Measurements from ENCODE around the gene MYMX.

Gene MYMX

DNA sequence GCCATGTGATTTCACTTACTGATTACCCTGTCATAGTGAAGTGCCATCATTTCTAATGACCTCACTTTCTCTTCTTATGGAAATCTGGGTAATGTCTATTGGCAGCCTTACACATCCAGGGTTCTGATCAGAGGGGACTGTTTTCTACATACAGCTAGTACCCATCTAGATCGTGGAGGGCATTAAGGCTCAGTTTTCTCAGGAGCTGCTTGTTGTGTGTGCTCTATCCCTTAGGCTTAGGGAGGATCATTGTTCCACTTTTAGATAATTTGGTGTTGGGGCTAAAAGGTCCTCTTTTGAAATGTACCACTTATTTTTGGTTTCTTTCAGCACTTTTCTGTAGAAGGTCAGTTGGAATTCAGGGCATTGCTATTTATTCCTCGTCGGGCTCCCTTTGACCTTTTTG lies 34.0 kb downstream of the MYMX start:
- no peak for DNase-seq (ENCODE audit: low read depth)

DNA sequence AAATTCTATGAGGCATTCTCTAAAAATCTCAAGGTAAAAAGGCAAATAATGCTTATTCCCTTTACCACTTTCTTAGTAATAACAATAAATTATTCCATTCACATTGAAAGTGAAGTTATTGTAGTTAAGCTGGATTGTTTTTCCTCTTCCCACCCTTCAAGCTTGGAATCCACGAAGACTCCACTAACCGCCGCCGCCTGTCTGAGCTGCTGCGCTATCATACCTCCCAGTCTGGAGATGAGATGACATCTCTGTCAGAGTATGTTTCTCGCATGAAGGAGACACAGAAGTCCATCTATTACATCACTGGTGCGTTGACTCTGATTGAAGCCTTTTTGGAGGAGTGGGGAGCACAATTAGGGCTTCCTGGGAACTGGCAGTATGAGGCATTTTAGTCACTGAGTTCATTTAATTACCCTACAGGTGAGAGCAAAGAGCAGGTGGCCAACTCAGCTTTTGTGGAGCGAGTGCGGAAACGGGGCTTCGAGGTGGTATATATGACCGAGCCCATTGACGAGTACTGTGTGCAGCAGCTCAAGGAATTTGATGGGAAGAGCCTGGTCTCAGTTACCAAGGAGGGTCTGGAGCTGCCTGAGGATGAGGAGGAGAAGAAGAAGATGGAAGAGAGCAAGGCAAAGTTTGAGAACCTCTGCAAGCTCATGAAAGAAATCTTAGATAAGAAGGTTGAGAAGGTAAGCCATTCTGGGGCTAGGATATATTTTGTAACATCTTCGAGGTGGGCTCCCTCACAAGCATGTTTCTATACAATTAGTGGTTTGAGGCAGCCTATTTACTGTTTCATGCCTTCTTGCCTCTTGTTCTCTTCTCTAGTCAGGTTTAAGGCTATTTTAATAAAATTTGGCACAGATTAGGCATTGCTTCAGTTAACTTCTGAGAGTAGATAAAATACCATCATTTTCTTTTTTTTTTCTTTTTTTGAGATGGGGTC lies 35.1 kb downstream of the MYMX start:
- no peak for DNase-seq (ENCODE audit: low read depth)

DNA sequence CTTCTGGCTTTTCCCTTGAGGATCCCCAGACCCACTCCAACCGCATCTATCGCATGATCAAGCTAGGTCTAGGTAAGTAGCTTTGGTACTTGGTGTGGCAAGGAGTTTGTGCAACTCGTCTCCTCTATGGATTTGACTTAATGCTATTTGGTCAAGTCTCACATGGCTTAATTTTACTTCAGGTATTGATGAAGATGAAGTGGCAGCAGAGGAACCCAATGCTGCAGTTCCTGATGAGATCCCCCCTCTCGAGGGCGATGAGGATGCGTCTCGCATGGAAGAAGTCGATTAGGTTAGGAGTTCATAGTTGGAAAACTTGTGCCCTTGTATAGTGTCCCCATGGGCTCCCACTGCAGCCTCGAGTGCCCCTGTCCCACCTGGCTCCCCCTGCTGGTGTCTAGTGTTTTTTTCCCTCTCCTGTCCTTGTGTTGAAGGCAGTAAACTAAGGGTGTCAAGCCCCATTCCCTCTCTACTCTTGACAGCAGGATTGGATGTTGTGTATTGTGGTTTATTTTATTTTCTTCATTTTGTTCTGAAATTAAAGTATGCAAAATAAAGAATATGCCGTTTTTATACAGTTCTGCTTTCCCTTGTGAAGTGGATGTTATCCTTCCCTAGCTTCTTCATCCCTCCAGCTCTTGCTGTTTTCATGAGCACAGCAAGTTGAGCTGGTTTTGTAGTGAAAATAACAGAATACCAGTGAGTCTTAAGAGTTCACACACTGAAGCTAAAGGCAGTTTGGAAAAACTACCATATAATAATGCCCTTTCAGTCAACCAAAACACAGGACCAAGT lies 36.8 kb downstream of the MYMX start:
- no peak for DNase-seq (ENCODE audit: low read depth)

DNA sequence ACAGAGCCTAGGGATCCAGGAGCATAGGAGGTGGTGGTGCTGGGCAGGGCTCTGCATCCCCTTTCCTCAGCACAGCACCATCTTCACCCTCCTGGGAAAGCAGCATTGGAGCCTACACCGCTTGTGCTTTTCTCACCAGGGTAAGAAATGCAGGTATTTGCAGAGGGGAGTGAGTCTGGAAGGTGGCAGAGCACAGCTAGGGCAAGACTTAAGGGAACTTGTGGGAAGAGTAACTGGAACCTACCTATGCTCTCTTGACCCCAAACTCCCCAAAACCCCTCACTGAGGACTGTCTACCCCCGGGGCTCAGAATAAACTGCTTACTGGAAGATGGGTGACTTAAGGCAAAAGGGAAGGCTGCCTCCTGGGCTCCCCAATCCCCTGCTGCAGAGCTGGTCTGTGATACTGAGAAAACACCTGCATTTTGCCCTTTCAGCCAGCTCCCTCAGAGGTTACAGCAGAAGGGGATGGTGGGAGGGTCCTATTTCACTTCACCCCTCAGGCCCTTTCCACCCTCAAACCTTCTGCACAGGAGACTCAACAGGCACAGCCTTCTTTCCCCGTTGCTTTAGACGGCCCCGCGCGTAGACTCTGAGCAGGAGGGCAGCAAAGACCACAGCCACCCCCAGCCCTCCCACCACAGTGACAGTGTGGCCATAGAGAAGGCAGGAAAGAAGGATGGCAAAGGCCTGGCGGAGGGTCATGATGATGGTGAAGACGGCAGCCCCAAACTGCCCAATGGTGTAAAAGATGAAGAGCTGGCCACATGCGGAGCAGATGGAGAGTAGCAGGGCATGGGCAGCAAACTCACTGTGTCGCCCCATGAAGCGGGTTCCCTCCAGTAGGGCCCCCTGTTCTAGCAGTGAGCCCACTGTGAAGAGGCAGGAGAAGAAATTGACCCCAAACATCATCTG lies 37.7 kb downstream of the MYMX start:
- no peak for DNase-seq (ENCODE audit: low read depth)

DNA sequence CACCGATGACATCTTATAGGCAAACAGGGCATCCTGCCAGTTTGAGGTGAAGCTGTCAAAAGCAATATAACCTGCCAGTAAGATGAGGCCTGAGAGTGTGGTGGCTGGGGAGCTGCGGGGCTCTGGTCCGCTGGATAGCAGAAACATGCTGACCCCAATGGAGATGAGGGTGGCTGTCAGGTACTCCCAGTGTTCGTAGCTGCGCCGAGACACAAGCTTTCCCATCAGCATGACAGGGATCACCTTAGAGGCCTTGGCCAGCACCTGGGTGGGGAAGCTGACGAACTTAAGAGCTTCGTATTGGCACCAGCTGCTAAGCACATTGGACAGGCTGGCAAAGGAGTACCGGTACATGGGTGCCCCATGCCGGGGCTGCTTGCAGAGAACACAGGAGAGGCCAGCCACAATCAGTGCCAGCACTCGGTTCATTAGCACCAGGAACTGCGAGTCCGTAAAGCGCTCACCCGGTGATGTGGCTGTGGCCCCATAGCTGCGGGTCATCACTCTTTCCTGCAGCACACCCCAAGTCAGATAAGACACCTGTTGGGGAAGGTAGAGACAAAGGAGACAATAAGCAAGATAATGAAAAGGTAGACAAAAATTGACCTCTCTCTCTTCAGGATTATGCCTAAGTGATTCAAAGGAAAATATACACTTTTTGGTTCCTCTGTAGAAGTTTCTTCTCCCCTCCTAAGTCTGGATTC lies 38.5 kb downstream of the MYMX start:
- no peak for DNase-seq (ENCODE audit: low read depth)

DNA sequence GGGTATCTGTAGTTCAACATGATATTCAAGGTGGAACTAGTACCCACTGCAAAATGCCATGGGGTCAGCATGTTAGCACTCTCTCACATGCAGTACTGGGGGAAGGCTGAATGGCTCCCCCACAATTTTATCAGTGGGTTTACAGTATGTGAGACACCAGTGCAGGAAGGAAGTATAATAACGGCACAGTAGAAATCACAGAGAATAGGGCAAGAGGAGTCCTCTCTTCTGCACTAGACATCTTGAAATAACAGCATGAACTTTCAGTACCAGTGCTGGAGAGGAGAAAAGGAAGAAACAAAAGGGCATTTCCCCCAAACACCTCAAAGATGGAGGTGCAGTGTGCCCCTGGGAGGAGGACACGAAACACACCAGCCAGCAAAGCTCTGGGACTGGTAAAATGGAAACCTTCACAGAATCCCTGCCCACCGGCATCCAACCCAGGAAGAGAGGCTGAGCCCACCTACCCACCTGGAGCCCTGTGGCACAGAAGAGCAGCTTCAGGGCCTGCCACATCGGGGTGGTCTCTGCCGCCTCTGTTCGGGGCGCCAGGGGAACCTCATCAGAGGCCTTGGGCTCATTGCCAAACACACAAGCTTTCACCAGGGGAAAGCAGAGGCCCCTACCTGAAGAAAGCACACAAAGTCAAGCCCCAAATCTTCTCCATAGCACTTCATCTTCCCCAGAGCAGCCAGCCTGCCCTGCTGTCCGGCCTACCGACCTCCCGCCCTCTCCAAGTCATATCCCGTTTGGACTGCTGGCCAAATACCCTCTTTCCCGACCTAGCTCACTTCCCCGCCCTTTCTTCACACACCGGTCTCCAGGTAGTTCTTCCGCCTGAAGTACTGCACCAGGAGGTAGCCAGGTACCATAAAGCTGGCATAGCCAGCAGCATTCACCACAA lies 39.4 kb downstream of the MYMX start:
- no peak for DNase-seq (ENCODE audit: low read depth)

DNA sequence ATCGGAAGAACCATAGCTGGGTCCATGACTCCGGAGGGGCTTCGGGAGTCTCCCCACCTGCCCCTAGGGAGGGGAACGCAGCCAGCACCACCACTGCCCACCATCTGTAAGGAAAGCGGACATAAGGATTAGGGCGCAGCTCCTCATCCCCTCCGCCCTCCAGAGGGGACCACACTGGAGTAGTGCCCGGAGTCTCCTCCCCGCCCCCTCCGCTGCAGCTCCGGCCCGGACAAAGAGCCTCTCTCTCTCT lies 40.0 kb downstream of the MYMX start:
- no peak for DNase-seq (ENCODE audit: low read depth)

DNA sequence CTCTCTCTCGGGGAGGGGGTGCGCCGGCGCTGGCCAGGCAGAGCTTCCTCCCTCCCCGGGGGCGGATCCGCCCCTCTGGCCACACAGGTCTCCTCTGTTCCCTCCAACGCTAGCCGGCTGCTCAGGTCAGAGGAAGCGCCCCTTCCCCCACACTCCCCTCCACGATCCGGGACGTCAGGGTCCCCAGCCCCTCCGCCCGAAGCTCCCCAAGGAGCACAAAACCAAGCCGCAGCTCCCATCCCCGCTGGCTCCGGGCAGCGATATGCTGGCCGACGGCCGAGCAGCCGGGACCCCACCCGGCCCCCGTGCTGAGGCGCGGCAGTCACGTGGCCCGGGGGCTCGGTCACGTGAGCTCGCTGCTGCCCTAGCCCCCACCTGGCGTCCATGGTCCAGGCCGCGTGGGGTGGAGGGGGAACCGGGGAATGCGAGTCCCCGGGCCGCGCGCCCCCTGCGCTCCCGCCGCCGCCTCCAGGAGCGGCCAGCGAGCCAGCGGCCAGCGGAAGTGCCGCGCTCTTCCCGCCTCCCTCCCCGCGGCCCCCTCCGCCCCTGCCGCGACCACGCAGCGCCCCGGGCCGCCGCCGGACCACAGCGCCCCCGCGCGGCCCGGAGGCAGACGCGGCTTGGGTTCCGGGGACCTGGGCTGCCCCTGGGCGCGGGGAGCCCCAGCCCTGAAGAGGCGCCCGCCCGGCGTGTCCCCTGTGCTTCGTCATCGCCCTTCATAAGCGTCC lies 40.5 kb downstream of the MYMX start, which contains the start of gene SLC35B2:
TSS of gene SLC35B2 (minus strand) at position 504 of the 728 bp plus-strand sequence. CDS start at position 386, 118 bp downstream.
- peak; percentile 57 for DNase-seq (ENCODE audit: low read depth)

DNA sequence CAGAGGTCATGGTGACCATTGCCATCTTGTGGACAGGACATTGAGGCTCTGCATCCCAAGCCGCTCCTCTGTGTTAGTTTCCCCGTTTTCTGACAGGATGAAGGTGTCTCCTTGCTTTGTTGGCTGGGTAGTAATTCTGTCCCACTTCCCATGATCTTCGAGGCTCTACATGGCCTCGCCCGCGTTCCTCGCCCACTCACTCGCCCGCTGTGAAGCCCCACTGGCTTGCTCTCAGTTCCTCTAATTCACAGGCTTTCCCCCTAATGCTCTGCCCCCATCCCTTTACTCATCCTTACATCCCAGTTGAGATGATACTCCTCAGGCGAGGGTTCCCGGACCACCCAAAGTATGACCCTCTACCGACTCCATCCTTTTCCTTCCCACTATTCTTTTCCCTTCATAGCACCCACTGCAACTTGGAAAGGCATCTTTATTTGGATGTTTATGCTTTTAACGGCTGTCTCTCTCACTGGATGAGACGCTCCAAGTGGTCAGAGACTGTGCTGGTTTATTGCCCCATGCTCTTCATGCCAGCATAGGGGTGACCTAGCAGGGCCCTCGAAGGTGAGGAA lies 41.1 kb downstream of the MYMX start:
- no peak for DNase-seq (ENCODE audit: low read depth)

DNA sequence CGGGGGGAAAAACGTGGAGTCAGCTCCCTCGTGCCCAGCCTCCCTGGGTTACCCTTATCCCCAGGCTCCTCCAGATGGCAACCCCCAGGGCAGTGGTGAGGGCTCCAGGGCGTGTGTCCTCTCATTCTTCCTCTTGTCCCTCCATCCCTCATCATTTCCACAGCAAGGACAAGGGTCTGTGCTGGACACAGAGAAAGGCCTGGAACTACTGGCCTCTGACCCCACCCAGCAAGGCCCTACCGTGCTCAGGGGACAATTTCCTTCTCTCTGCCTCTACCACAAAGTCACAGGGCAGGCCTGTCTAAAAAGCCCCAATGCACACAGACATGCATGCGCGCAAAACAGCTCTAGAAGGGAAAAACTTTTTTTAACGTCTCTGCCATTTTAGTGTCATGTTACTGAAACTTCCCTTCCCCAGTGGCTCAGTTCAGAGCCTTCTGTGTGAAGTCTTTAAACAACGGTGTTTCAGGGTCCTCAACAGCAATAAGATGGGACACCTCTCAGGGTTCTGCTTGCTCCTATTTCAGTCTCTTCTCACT lies 41.7 kb downstream of the MYMX start:
- DNase-seq (ENCODE audit: low read depth) = no peak

DNA sequence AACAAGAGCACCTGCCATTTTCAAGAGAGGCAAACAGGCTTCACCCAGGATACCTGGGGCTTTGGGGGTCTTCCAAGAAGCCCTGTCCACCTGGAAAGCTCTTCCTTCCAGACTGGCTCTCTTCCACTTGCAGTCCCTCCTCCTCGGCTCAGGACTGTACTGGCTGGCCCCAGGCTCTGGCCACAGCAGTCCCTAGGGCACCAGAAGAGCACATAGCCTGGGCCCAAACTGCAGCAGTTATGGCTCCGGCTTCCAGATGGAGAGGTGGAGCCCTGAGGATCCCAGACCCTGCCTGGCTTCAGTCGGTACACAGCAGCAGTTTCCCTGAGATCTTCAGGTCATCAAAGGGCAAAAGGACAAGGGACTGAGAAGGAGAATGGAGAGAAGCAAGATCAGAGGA lies 42.2 kb downstream of the MYMX start:
- no peak for DNase-seq (ENCODE audit: low read depth)

DNA sequence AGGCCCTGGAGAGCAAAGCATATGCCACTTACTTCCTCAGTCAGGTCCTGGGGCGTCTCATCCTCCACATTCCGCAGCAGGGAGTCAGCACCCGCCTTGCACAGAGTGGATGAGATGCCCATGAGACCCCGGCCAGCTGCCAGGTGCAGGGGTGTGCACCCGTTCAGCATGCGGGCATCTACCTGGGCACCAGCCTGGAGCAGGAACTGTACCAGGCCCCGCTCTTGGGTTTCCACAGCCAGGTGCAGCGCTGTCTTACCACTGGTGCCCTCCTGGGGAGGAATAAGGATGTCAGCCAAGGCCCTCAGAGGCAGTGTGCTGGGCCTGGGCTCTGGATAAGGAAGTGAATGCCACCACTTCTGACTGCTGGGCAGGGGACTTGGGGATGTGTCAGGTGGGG lies 43.3 kb downstream of the MYMX start:
- DNase-seq (ENCODE audit: low read depth) = no peak

DNA sequence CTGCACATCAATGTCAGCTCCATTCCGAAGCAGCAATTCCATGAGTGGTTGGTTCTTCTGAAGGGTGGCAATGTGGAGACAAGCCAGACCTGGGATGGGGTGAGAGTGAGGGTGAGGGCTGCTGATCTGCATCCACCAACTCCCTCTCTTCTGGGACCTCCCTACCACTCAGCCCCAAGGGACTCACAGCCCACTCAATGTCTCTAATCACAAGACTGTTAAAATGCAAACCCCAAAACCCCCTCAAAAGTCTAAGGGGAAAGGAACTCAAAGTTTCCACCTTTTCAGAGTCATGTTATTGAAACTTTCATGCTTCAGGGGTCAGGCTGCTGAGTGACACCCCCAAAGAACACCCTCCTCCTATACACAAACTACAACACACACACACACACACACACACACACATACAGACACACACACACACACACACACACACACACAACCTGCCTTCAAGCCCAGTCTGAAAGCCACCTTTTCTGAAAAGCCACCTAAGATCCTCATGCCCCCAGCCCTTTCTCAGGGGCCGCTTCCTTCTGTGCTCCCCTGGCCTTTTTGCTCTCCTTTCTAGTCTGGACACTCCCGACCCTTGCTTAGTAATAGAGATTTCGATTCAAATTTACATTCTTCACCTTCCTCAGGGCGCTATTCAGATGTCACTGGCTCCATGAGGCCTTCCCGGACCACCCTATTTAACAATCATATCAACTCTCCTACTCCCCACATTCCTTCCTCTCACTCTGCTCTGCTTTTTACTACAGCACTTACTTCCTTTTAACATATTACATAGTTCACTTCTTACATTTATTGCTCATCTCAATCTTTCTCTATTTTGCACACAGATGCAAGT lies 43.9 kb downstream of the MYMX start:
- DNase-seq (ENCODE audit: low read depth) = no peak

DNA sequence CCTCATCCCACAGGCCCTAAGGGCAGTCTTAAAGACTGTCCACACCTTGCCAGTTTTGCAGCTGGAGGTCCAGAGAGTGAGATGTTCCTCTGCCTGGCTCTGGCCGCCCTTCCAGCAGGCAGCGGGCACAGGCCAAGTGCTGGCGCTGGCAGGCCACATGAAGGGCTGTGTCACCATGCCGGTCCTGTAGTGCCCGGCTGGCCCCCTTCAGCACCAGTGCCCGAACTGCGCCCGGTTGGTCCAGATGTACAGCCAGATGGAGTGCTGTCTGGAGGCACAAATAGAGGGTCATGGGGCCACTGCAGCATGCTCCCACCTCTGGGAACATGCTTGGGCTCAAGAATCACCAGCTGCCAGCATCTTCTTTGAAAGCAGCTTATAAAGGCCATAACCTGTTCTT lies 44.9 kb downstream of the MYMX start:
- DNase-seq (ENCODE audit: low read depth) = no peak

DNA sequence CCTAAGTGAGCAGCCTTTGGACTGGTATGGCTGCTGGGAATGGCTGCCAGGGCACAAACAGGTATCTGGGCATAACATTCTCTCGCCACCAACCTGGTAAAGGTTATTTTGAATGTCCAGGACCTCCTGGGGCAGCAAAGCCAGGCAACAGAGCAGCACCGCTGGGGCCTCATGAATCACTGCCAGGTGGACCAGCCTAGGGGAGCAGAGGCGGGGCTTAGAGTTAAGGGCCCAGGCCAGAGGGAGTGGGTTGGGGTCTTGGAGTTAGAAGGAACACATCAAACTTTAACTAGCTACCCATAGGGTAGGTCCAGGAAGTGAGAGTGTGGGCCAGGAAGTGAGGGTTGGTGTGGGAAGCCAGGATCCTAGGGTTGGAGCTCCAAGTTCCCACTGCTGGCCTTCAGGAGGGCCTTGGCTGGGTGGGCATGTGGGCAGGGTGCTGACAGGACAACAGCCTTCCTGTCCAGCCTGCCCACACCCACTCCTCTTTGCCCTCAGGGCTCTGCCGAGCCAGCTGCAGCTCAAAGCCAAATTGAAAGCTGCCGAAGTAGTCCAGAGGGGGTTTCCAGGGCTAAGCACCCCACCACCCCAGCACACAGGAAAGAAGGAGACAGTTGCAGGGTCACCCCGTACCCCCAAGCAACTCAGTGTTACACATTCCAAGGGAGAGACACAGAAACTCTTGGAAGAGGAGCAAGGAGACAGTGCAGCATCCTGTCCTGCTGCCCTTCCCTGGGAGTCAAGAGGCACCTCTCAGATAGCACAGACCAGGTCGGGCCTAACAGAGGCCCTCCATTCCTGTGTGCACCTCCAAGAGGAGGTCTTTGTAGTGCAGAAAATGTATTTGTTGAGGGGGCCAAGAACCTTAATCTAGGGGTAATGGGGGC lies 46.0 kb downstream of the MYMX start:
- DNase-seq (ENCODE audit: low read depth) = no peak

DNA sequence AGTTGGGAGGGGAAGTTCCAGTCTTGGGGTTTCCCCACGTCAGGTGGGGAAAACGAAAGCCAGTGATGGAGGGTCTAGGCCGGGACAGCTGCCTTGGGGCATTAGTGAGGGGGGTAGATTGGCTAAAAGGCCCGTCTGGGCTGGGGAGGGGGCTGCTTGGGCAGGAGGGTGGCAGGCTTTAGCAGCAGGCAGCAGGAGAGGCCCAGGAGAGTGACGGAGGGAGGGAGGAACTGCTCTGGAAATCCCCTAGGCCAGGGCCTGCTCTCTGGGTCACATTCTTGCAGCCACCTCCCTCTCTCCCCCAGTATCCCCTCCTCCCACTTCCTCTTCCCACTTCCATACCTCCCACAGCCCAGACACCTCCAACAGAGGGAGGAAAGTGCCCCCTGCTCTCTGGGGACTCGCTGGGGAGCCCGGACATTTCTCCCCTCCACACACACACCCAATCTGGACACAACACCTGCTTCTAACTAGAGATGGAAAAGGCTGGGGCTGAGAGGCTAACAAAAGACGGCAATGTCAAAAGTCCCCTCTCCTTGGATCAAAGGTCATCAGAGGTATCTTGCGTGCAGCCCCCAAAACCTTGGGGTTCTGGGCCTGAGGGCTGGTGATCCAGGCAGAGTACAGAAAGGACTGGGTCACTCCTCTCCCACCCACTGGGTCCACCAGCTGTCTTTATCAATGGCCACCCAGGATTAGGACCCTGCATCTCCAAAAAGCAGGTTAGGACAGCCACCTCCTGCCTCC lies 46.8 kb downstream of the MYMX start:
- DNase-seq (ENCODE audit: low read depth) = no peak

Data from stimulated activated CD8-positive, alpha-beta memory T cell treated with anti-CD3 and anti-CD28 coated beads, Interleukin-12 subunit alpha, Interleukin-12 subunit beta, amount 100 ng/mL, for 4 hours (primary cell).